HepG2 (cell line): ENCODE data around the gene GPATCH4. TPM values are rescaled to one million over a fixed set of nuclear protein-coding genes. Genes with fewer than 3 reads are reported as not detected.

ENCODE experiments used
- ATF7 ChIP-seq, 2 experiments: fragments of 450-650 bp in 1 of 2; sonication (generic) in 1 of 2; formaldehyde crosslinking in 1 of 2; IDR thresholded peaks; 2 replicates each; pipeline versions ENCODE4 v1.4.0 to v1.6.1; 2016 to 2020; ENCODE audit warnings: antibody characterized with exemption in 1 of 2, mild to moderate bottlenecking in 1 of 2, missing genetic modification reagents in 1 of 2
- GATAD2A ChIP-seq: IDR thresholded peaks from 2 replicates; pipeline ENCODE4 v1.6.1; 2016
- PHF20 ChIP-seq: sonication (generic); formaldehyde crosslinking; IDR thresholded peaks from 2 replicates; pipeline ENCODE4 v1.5.0; 2020; ENCODE audit warnings: mild to moderate bottlenecking, missing genetic modification reagents
- SAFB2 ChIP-seq: sonication (generic); formaldehyde crosslinking; IDR thresholded peaks from 2 replicates; pipeline ENCODE4 v1.5.1; 2020; ENCODE audit warnings: missing genetic modification reagents, low read depth, mild to moderate bottlenecking, borderline replicate concordance
- SMARCE1 ChIP-seq: fragments of 450-650 bp; IDR thresholded peaks from 2 replicates; pipeline ENCODE4 v1.6.1; 2017; ENCODE audit warnings: borderline replicate concordance
- SP140L ChIP-seq: sonication (generic); formaldehyde crosslinking; IDR thresholded peaks from 2 replicates; pipeline ENCODE4 v1.4.0; 2020; ENCODE audit warnings: missing genetic modification reagents, borderline replicate concordance
- ZNF460 ChIP-seq: sonication (generic); formaldehyde crosslinking; IDR thresholded peaks from 2 replicates; pipeline ENCODE4 v1.5.1; 2020; ENCODE audit warnings: missing genetic modification reagents, mild to moderate bottlenecking, borderline replicate concordance
- ZNF577 ChIP-seq: sonication (generic); formaldehyde crosslinking; IDR thresholded peaks from 2 replicates; pipeline ENCODE4 v1.4.0; 2020; ENCODE audit warnings: mild to moderate bottlenecking, low read depth, missing genetic modification reagents, borderline replicate concordance
- ZNF7 ChIP-seq: IDR thresholded peaks from 2 replicates; pipeline ENCODE4 v1.6.1; 2016; ENCODE audit warnings: missing biosample characterization, missing genetic modification reagents
- ZNF709 ChIP-seq: sonication (generic); formaldehyde crosslinking; IDR thresholded peaks from 2 replicates; pipeline ENCODE4 v1.5.0; 2020; ENCODE audit warnings: mild to moderate bottlenecking, missing genetic modification reagents
- polyA plus RNA-seq, 8 experiments: library from polyadenylated mRNA; depleted of rRNA in 3 of 8; stranded (reverse) in 7 of 8; unstranded in 1 of 8; fragments of >200 nt; fragmentation: Illumina TruSeq in 4 of 8; extraction: Trizol in 4 of 8; gene quantifications; 2 replicates each; pipeline versions ENCODE4 v1.2.1 to v1.2.3, GENCODE V29; 2011 to 2016; ENCODE audit warnings: low read depth in 4 of 8, missing spikeins in 1 of 8, mixed read lengths in 1 of 8; ENCODE audit not compliant: insufficient read depth in 1 of 8
- total RNA-seq, 5 experiments: library from RNA; depleted of rRNA; stranded (reverse); fragments of >200 nt; fragmentation: Illumina TruSeq; extraction: Trizol; gene quantifications; 2 replicates each; pipeline ENCODE4 v1.2.3, GENCODE V29; 2016; ENCODE audit warnings: low read depth in 1 of 5
- TF ChIP-seq, protein P1 (sequence below): sonication (generic); formaldehyde crosslinking; IDR thresholded peaks from 2 replicates; pipeline ENCODE4 v1.5.1; 2020; ENCODE audit warnings: missing genetic modification reagents, mild to moderate bottlenecking, borderline replicate concordance
- TF ChIP-seq, protein P2 (sequence below): sonication (generic); formaldehyde crosslinking; IDR thresholded peaks from 2 replicates; pipeline ENCODE4 v1.5.0; 2020; ENCODE audit warnings: mild to moderate bottlenecking, missing genetic modification reagents, borderline replicate concordance

Gene GPATCH4
- total and polyA plus RNA-seq, 2 of the 13 experiments (the other 11 are each of a cell fraction or from before 2014, with no cell fraction given): 19.2 to 37.9 TPM

DNA sequence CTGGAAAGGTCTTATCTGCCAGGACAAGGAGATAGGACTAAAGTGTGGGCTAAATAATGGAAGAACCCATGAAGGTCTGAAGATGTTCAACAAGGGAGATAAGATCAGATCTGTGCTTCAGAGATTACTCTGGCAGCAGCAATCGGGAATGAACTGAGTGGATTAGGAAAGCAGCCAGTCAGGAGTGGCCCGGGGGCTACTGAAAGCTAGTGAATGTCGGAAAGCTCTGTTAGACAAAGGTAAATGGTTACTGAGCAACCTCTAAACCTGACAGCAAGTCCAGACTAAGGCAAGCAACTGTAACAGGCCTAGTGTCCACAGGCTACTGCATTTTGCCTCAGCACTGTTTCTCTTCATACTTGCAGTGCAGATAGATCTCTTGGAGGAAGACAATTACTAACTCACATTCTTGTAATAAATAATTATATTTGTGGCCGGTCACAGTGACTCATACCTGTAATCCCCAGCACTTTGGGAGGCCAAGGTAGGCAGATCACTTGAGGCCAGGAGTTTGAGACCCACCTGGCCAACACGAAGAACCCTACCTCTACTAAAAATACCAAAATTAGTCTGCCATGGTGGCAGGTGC, 41.4 kb downstream of the GPATCH4 start (continued):
- TF ChIP-seq, protein P1, sequence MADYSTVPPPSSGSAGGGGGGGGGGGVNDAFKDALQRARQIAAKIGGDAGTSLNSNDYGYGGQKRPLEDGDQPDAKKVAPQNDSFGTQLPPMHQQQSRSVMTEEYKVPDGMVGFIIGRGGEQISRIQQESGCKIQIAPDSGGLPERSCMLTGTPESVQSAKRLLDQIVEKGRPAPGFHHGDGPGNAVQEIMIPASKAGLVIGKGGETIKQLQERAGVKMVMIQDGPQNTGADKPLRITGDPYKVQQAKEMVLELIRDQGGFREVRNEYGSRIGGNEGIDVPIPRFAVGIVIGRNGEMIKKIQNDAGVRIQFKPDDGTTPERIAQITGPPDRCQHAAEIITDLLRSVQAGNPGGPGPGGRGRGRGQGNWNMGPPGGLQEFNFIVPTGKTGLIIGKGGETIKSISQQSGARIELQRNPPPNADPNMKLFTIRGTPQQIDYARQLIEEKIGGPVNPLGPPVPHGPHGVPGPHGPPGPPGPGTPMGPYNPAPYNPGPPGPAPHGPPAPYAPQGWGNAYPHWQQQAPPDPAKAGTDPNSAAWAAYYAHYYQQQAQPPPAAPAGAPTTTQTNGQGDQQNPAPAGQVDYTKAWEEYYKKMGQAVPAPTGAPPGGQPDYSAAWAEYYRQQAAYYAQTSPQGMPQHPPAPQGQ (CRISPR knock-in tag): no peak
- TF ChIP-seq SMARCE1 (no peak), SP140L (no peak), ZNF460 (CRISPR knock-in tag) (no peak), PHF20 (no peak), ATF7 (IDR thresholded peaks at IDR 0.05) (no peak), ATF7 (CRISPR knock-in tag; IDR thresholded peaks at IDR 0.05) (no peak), ZNF577 (CRISPR knock-in tag) (no peak), ZNF7 (no peak), GATAD2A (no peak), SAFB2 (no peak), ZNF709 (CRISPR knock-in tag) (no peak)
- TF ChIP-seq, protein P2, sequence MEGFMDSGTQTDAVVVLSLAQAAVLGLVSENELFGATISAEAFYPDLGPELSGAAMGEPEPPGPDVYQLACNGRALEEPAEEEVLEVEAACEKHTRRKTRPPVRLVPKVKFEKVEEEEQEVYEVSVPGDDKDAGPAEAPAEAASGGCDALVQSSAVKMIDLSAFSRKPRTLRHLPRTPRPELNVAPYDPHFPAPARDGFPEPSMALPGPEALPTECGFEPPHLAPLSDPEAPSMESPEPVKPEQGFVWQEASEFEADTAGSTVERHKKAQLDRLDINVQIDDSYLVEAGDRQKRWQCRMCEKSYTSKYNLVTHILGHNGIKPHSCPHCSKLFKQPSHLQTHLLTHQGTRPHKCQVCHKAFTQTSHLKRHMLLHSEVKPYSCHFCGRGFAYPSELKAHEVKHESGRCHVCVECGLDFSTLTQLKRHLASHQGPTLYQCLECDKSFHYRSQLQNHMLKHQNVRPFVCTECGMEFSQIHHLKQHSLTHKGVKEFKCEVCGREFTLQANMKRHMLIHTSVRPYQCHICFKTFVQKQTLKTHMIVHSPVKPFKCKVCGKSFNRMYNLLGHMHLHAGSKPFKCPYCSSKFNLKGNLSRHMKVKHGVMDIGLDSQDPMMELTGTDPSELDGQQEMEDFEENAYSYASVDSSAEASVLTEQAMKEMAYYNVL (CRISPR knock-in tag): no peak
